HFFc6 (cell line): ENCODE measurements around the gene ASB2. TPM values are rescaled to one million over a fixed set of nuclear protein-coding genes. Genes with fewer than 3 reads are reported as not detected.

Experiments used
- DNase-seq: peaks from one replicate; pipeline ENCODE4 v3.0.0-alpha.2; 2018
- H3K27ac Mint-ChIP-seq: 2 replicates; pipeline ENCODE4 v1.8.0; 2020; ENCODE audit warnings: mild to moderate bottlenecking, mixed read lengths
- H3K27me3 Mint-ChIP-seq: 2 replicates; pipeline ENCODE4 v1.8.0; 2021; ENCODE audit warnings: mild to moderate bottlenecking, moderate library complexity, mixed read lengths; ENCODE audit not compliant: insufficient read depth
- H3K36me3 Mint-ChIP-seq: 2 replicates; pipeline ENCODE4 v1.8.0; 2021; ENCODE audit warnings: low read depth, mixed read lengths
- H3K4me1 Mint-ChIP-seq: 2 replicates; pipeline ENCODE4 v1.8.0; 2020; ENCODE audit warnings: low read depth, mixed read lengths
- H3K4me3 Mint-ChIP-seq: 2 replicates; pipeline ENCODE4 v1.8.0; 2020; ENCODE audit warnings: mild to moderate bottlenecking, moderate library complexity, mixed read lengths
- H3K9me3 Mint-ChIP-seq: 2 replicates; pipeline ENCODE4 v1.8.0; 2020; ENCODE audit warnings: mild to moderate bottlenecking, mixed read lengths
- microRNA-seq: library from miRNA; unstranded; fragments of <30 nt; microRNA quantifications from one replicate; pipeline ENCODE4, GENCODE V29; 2019
- total RNA-seq, 6 experiments: library from RNA; stranded (reverse); fragmentation: NEBNext Ultra II Directional; extraction: Animal tissue kit (Norgen Biotek cat#: 25700); gene quantifications; 2 replicates in 1 of 6; 3 replicates in 5 of 6; pipeline ENCODE4 v1.2.3, GENCODE V29; 2021
- TF ChIP-seq, protein P1 (sequence below): fragments of 200-600 bp; sonication (generic); IDR thresholded peaks from 2 replicates; pipeline ENCODE4 v1.5.0; 2021; ENCODE audit warnings: antibody characterized with exemption, mild to moderate bottlenecking

Gene ASB2
- total RNA-seq, 6 experiments from 2014 or later = not detected

DNA sequence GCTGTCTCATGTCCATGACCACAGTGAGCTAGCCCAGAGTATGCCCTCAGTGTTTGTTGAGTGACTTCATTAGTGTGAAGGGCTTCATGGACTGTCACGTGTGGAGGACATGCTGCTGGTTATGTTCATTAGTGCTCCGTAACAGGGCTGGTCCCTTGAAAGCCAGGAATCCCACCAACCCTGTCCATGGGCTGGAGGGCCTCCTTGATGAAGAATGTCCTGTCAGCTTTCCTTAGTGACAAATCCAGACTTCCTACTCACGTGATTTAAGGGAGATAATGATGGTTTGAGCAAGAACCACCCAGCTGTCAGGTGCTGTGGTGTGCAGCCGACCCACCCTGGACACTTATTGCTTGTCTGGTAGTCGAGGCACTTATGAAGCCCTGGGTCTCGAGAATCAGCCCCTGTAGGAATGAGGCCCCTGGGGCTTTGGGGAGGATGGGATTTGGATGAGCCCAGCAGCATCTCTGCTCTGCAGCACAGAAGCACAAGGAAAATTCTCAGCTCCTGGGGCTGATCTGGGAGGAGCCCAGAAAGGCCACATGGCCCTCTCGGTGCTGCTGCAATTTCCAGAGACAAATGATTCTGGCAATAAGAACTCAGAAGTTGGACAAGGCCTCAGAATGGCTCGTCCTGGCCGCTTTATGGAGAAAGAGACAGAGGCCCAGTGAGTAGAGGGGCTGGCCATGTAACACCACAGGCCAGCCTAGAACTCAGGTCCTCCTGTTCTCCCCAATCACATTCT, 86.5 kb downstream of the ASB2 start:
- DNase-seq = no peak
- peaks cover 15% of the 10 kb centered on the region for H3K27me3 Mint-ChIP-seq
- no peaks in the 10 kb centered on the region for H3K36me3 Mint-ChIP-seq
- no peak overlapping the region for H3K4me3 Mint-ChIP-seq
- H3K9me3 Mint-ChIP-seq = peaks cover 2% of the 10 kb centered on the region; the same call in 1 of the 2 replicates
- H3K27ac Mint-ChIP-seq = no peak overlapping the region
- TF ChIP-seq, protein P1, sequence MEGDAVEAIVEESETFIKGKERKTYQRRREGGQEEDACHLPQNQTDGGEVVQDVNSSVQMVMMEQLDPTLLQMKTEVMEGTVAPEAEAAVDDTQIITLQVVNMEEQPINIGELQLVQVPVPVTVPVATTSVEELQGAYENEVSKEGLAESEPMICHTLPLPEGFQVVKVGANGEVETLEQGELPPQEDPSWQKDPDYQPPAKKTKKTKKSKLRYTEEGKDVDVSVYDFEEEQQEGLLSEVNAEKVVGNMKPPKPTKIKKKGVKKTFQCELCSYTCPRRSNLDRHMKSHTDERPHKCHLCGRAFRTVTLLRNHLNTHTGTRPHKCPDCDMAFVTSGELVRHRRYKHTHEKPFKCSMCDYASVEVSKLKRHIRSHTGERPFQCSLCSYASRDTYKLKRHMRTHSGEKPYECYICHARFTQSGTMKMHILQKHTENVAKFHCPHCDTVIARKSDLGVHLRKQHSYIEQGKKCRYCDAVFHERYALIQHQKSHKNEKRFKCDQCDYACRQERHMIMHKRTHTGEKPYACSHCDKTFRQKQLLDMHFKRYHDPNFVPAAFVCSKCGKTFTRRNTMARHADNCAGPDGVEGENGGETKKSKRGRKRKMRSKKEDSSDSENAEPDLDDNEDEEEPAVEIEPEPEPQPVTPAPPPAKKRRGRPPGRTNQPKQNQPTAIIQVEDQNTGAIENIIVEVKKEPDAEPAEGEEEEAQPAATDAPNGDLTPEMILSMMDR = no peak
- H3K4me1 Mint-ChIP-seq = no peaks in the 10 kb centered on the region

DNA sequence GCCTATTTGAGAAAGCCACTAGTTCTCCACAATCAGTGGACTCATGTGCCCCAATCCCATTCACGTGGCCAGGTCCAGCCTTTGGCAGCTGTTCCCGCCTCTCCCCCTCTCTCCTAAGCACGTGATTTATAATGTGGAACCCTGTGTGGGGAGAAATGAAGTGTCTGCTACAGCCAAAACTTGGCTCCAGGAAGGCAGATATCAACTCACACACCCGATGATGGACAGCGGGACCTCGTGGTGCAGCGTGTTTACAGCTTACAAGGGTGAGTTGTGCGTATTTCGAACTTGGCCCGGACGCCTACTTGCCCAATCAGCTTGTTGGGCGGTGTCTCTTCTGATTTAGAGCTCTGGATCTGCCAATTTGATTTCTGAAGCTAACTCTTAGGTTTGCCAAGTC, 87.4 kb downstream of the ASB2 start:
- H3K4me3 Mint-ChIP-seq = no peak overlapping the region
- no peak for DNase-seq
- TF ChIP-seq, protein P1 = no peak
- H3K27ac Mint-ChIP-seq = no peak overlapping the region
- peaks cover 6% of the 10 kb centered on the region for H3K9me3 Mint-ChIP-seq
- H3K4me1 Mint-ChIP-seq = no peaks in the 10 kb centered on the region
- no peaks in the 10 kb centered on the region for H3K36me3 Mint-ChIP-seq
- H3K27me3 Mint-ChIP-seq = peaks cover 17% of the 10 kb centered on the region

DNA sequence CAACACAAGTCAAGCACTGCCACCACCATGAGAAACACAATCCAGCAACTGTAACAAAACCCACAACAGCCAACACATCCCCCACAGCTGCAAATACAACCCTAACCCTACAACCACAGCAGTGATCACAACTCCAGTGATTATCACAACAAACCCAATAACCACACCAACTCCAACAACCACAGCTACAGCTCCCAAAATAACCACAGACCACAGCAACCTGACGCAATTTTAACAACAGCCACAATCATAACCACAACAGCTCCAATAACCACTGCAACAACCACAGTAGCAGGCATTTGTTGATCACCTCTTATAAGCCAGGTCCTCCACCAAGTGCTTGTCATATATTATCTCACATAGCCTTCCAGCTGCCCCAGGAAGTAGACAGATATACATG, 91.4 kb downstream of the ASB2 start:
- Mint-ChIP-seq H3K4me1 (no peaks in the 10 kb centered on the region), H3K9me3 (peaks cover 21% of the 10 kb centered on the region), H3K27ac (no peak overlapping the region), H3K4me3 (no peak overlapping the region), H3K36me3 (no peaks in the 10 kb centered on the region), H3K27me3 (0 out of 2 replicates have a peak, but pooled peaks cover 2% of the 10 kb centered on the region)
- TF ChIP-seq, protein P1 = no peak
- DNase-seq = no peak

Small RNAs within 50 kb of the gene (microRNA-seq; reads per million reads assigned to microRNA genes)
- not detected for gene MIR4506

Other genes starting within 250 kb of the ASB2 start
- gene PRIMA1, start 188.1 kb downstream of the ASB2 start, total RNA-seq = not detected
- gene FAM181A, start 49.2 kb downstream of the ASB2 start, total RNA-seq = not detected
- gene CCDC197, start 20.7 kb upstream of the ASB2 start, total RNA-seq = not detected
- gene OTUB2, start 49.8 kb upstream of the ASB2 start, total RNA-seq = 1 to 10 TPM in 4 of 6 experiments, under 1 TPM in 2; 0.77 to 1.8 (median 1.2) TPM
- gene DDX24, start 104.6 kb upstream of the ASB2 start, total RNA-seq = 100 to 1,000 TPM; 167 to 191 (median 187) TPM
- gene IFI27L1, start 104.7 kb upstream of the ASB2 start, total RNA-seq = 10 to 100 TPM; 22.3 to 28.2 (median 23.7) TPM
- gene IFI27, start 134.2 kb upstream of the ASB2 start, total RNA-seq = under 1 TPM in 2 of 6 experiments, not detected in 4; 0.29 to 0.46 TPM
- gene IFI27L2, start 153.0 kb upstream of the ASB2 start, total RNA-seq = 100 to 1,000 TPM; 150 to 180 (median 171) TPM
- under 1 TPM in 2 of 6 experiments, not detected in 4; 0.05 to 0.14 TPM for gene PPP4R4, start 197.8 kb upstream of the ASB2 start, total RNA-seq